Measurements from ENCODE around the gene ANXA9. TPM values are rescaled to one million over a fixed set of nuclear protein-coding genes. Genes with fewer than 3 reads are reported as not detected.

The ANXA9 gene
- total RNA-seq, 1 experiment from 2014 or later: 1.2 TPM

DNA sequence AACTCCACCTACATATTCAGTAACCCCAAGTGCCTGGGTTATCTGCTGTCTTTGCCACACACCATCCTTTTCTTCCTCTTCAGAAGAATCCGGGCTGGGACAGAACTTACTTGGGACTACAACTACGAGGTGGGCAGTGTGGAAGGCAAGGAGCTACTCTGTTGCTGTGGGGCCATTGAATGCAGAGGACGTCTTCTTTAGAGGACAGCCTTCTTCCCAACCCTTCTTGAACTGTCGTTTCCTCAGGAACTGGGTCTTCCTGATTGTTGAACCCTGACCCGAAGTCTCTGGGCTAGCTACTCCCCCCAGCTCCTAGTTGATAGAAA lies 18.0 kb upstream of the ANXA9 start:
- no peak overlapping the region for H3K27ac ChIP-seq (ENCODE audit: low read length)
- no peaks in the 10 kb centered on the region for H3K27me3 ChIP-seq (ENCODE audit: control insufficient read depth, insufficient read depth, low read length)
- BruUV-seq (replicated peaks): no TSS peak
- TF ChIP-seq SIN3A (IDR thresholded peaks at IDR 0.05; ENCODE audit: borderline replicate concordance, insufficient read depth, low read depth, low read length) (no peak), POLR2AphosphoS5 (IDR thresholded peaks at IDR 0.05; ENCODE audit: low read depth, low read length) (no peak), TCF7L2 (IDR thresholded peaks at IDR 0.05; ENCODE audit: low read depth, low read length) (no peak)
- TF ChIP-seq, protein P1, sequence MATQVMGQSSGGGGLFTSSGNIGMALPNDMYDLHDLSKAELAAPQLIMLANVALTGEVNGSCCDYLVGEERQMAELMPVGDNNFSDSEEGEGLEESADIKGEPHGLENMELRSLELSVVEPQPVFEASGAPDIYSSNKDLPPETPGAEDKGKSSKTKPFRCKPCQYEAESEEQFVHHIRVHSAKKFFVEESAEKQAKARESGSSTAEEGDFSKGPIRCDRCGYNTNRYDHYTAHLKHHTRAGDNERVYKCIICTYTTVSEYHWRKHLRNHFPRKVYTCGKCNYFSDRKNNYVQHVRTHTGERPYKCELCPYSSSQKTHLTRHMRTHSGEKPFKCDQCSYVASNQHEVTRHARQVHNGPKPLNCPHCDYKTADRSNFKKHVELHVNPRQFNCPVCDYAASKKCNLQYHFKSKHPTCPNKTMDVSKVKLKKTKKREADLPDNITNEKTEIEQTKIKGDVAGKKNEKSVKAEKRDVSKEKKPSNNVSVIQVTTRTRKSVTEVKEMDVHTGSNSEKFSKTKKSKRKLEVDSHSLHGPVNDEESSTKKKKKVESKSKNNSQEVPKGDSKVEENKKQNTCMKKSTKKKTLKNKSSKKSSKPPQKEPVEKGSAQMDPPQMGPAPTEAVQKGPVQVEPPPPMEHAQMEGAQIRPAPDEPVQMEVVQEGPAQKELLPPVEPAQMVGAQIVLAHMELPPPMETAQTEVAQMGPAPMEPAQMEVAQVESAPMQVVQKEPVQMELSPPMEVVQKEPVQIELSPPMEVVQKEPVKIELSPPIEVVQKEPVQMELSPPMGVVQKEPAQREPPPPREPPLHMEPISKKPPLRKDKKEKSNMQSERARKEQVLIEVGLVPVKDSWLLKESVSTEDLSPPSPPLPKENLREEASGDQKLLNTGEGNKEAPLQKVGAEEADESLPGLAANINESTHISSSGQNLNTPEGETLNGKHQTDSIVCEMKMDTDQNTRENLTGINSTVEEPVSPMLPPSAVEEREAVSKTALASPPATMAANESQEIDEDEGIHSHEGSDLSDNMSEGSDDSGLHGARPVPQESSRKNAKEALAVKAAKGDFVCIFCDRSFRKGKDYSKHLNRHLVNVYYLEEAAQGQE (IDR thresholded peaks at IDR 0.05; ENCODE audit: insufficient read depth in 1 of 2, low read depth in 2 of 2, low read length in 1 of 2): no peak
- TF ChIP-seq, protein P2, sequence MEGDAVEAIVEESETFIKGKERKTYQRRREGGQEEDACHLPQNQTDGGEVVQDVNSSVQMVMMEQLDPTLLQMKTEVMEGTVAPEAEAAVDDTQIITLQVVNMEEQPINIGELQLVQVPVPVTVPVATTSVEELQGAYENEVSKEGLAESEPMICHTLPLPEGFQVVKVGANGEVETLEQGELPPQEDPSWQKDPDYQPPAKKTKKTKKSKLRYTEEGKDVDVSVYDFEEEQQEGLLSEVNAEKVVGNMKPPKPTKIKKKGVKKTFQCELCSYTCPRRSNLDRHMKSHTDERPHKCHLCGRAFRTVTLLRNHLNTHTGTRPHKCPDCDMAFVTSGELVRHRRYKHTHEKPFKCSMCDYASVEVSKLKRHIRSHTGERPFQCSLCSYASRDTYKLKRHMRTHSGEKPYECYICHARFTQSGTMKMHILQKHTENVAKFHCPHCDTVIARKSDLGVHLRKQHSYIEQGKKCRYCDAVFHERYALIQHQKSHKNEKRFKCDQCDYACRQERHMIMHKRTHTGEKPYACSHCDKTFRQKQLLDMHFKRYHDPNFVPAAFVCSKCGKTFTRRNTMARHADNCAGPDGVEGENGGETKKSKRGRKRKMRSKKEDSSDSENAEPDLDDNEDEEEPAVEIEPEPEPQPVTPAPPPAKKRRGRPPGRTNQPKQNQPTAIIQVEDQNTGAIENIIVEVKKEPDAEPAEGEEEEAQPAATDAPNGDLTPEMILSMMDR (IDR thresholded peaks at IDR 0.05): no peak
- ChIA-PET POLR2A (no interaction called here), CTCF (no interaction called here)
- H3K4me3 ChIP-seq (ENCODE audit: low read depth in 2 of 2, low read length in 2 of 2): no peak overlapping the region
- ATAC-seq (no peak), DNase-seq (ENCODE audit: low read depth, low spot score) (no peak)
- H3K9me3 ChIP-seq (ENCODE audit: control insufficient read depth, insufficient read depth, low read depth, low read length): no peaks in the 10 kb centered on the region
- H3K36me3 ChIP-seq (ENCODE audit: control insufficient read depth, insufficient read depth, low read length): peaks cover 37% of the 10 kb centered on the region
- in situ Hi-C loops (cut with HindIII; ENCODE audit: low pct_unique_long_range_greater_than_20kb, low sequenced_read_pairs) (no loop called here), intact Hi-C loops (cut with micrococcal nuclease; ENCODE audit: unreplicated experiment) (no loop called here)
- peaks cover 7% of the 10 kb centered on the region; the same call in 1 of the 2 replicates for H3K4me1 ChIP-seq (ENCODE audit: control insufficient read depth, insufficient read depth, low read length)

DNA sequence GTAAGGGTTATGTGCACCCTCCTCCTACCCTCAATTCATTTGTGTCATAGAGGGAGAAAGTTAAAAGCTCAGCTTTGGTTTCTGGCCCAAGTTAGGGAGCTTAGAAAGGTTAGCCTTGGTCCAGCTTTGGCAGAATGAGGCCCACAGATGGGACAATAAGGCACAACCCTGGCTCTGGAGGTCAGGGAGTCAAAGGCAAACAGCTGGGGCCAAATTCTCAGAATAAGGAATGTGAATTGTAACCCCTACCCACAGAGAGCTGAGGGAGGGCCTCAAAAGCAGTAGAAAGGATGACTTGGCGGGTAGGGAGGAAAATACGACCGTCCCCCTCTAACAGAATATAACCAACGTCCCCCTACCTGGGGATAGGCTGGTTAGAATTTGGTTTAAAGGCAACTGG lies 16.5 kb upstream of the ANXA9 start:
- intact Hi-C loops (cut with micrococcal nuclease; ENCODE audit: unreplicated experiment) (no loop called here), in situ Hi-C loops (cut with HindIII; ENCODE audit: low pct_unique_long_range_greater_than_20kb, low sequenced_read_pairs) (no loop called here)
- TF ChIP-seq, protein P2 (IDR thresholded peaks at IDR 0.05): no peak
- no peak for TF ChIP-seq TCF7L2 (IDR thresholded peaks at IDR 0.05; ENCODE audit: low read depth, low read length)
- Histone ChIP-seq H3K4me3 (ENCODE audit: low read depth in 2 of 2, low read length in 2 of 2) (no peak overlapping the region), H3K4me1 (ENCODE audit: control insufficient read depth, insufficient read depth, low read length) (peaks cover 12% of the 10 kb centered on the region; the same call in 1 of the 2 replicates), H3K36me3 (ENCODE audit: control insufficient read depth, insufficient read depth, low read length) (peaks cover 37% of the 10 kb centered on the region), H3K27me3 (ENCODE audit: control insufficient read depth, insufficient read depth, low read length) (no peaks in the 10 kb centered on the region), H3K9me3 (ENCODE audit: control insufficient read depth, insufficient read depth, low read depth, low read length) (no peaks in the 10 kb centered on the region), H3K27ac (ENCODE audit: low read length) (no peak overlapping the region)
- CTCF ChIA-PET: interaction anchor here (0.6 kb wide), 1 partner anchor 10 kb away, joined by 4 read pairs; no protein-coding TSS in a partner anchor
- TSS peak; percentile 65 for BruUV-seq (replicated peaks)
- no peak for ATAC-seq
- POLR2A ChIA-PET: no interaction called here
- no peak for DNase-seq (ENCODE audit: low read depth, low spot score)

All from Panc1 (cell line).